ENCODE results near the gene GPR153.

DNA sequence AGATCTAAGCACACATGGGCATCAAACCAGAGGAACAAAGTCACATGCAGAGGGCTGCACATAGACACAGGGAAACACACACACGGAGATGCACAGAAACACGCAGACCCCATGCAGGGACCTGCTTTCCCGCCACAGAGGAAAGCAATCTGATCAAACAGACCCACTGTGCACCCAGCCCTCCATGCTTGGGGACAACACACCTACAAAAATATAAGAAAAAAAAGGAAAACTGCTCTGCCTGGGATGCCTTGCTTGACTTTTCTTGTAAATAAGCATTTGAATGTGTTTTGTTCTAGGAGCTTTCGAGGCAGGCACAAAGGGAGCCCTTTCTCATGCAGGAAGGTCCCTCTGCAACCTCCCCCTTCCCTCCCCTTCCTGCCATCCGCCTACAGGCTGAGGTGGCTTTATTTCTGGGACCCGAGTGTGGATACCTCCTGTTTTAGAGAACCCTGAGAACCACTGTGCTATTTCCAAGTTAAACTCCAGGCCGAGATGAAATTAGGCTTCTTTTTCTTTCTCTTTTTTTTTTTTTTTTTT is 21.6 kb downstream of the GPR153 start:
- TF ChIP-seq, protein P1, sequence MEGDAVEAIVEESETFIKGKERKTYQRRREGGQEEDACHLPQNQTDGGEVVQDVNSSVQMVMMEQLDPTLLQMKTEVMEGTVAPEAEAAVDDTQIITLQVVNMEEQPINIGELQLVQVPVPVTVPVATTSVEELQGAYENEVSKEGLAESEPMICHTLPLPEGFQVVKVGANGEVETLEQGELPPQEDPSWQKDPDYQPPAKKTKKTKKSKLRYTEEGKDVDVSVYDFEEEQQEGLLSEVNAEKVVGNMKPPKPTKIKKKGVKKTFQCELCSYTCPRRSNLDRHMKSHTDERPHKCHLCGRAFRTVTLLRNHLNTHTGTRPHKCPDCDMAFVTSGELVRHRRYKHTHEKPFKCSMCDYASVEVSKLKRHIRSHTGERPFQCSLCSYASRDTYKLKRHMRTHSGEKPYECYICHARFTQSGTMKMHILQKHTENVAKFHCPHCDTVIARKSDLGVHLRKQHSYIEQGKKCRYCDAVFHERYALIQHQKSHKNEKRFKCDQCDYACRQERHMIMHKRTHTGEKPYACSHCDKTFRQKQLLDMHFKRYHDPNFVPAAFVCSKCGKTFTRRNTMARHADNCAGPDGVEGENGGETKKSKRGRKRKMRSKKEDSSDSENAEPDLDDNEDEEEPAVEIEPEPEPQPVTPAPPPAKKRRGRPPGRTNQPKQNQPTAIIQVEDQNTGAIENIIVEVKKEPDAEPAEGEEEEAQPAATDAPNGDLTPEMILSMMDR (IDR thresholded peaks at IDR 0.05; ENCODE audit: poor library complexity, severe bottlenecking) = no peak
- TF ChIP-seq EP300 (conservative IDR thresholded peaks at IDR 0.05; ENCODE audit: poor library complexity, severe bottlenecking) = no peak

Data from neural cell (in vitro differentiated cells).